Activated CD8-positive, alpha-beta memory T cell treated with anti-CD3 and anti-CD28 coated beads for 24 hours (primary cell): ENCODE results near the gene ZNF107.
"Not testable (repeated sequence)": the region's sequence is repeated elsewhere in the genome, so short reads cannot be mapped to it uniquely, and the experiment has no call there.

ENCODE experiments used
- DNase-seq: peaks from one replicate; pipeline ENCODE4 v3.0.0-alpha.2; 2020

The ZNF107 gene

GRCh38 chr7:64738403-64738802 is 72.5 kb downstream of the ZNF107 start:
- not testable (repeated sequence) for DNase-seq

- DNase-seq, result not testable (repeated sequence)
These were observed 73.0 kb downstream of the ZNF107 start for GRCh38 chr7:64738953-64739352.

GRCh38 chr7:64744680-64745079 is 78.7 kb downstream of the ZNF107 start:
- no peak for DNase-seq

GRCh38 chr7:64747802-64748201 is 81.9 kb downstream of the ZNF107 start:
- DNase-seq, result no peak

DNA sequence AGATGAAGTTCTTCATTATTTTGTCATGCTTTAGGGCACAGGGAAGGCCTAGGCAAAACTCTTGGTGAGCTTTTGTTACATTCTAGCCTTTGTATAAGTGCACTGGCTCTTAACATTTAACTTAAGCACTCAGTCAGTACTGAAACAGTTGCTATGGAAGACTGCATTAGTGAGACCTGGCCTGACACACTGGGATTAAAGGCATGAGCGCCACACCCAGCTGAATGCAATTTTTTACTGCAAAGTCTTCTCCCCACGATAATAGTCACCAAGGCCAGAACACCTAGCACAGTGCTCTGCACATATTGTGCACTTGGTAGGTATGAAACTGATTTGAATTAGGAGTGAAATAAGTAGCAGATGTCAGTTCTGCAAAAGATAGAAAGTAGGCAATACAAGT is 87.1 kb downstream of the ZNF107 start:
- DNase-seq, result no peak

- no peak for DNase-seq
These were observed 89.9 kb downstream of the ZNF107 start for GRCh38 chr7:64755865-64756264.

DNA sequence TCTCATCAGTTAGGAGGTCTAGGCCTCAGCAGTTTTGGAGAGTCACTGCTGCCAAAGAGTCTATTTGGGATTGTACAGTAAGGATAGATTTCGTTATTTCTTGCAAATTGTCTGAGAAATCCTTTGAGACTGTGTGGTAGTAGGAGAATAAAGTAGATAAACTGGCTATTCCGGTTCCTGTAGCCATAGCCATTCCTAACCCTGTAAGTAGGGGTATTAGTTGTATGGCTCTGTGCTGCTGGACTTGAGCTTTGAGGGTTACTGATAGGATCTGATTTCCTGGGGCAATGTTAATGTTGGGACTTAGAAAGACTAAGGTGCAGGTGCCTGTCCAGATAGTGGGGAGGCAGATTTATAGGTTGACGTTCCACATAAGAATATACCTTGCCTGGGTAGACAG is 92.2 kb downstream of the ZNF107 start:
- no peak for DNase-seq
